CD4-positive, alpha-beta T cell treated with Interleukin-15 for 4 hours (primary cell): ENCODE measurements around the gene CHST6.
"Not testable (repeated sequence)": the region's sequence is repeated elsewhere in the genome, so short reads cannot be mapped to it uniquely, and the experiment has no call there.

ENCODE experiments used
- DNase-seq: peaks from one replicate; pipeline ENCODE4 v3.0.0-alpha.2; 2020; ENCODE audit warnings: low spot score

Gene CHST6

DNA sequence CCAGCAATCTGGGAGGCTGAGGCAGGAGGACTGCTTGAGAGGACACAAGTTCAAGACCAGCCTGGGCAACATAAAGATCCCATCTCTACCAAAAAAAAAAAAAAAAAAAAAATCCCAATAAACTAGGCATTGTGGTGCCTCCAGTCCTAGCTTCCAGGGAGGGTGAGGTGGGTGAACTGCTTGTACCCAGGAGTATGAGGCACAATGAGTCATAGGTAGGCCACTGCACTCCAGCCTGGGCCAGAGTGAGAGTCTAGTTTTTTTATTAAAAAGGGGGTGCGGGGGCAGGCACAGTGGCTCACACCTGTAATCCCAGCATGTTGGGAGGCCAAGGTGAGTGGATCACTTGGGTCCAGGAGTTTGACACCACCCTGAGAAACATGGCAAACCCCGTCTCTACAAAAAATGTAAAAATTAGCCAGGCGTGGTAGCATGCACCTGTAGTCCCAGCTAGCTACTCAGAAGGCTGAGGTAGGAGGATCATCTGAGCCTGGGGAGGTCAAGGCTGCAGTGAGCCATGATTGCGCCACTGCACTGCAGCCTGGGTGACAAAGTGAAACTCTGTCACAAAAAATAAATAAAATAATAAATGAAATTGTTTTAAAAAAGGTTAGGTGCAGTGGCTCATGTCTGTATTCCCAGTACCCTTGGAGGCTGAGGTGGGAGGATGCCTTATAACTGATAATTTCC lies 7.8 kb upstream of the CHST6 start:
- DNase-seq, result no peak

DNA sequence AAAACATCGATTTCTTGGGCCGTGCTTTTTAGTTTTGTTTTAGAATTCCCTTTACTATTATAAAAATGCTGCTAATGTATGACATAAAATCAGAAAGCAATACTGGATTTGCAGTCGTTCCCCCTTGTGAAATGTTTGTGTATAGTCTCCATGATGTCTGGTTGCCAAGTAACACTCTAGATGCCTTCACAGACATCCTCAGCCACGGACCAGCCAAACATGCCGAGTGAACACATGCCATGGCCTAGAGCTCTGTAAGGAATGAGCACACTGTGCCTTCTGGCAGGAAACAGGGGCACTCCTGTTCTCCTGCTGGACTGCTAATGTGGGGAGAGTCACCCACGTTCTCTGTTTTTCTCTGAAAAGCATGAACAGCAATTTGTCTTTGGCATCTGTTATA lies 6.6 kb upstream of the CHST6 start:
- not testable (repeated sequence) for DNase-seq

DNA sequence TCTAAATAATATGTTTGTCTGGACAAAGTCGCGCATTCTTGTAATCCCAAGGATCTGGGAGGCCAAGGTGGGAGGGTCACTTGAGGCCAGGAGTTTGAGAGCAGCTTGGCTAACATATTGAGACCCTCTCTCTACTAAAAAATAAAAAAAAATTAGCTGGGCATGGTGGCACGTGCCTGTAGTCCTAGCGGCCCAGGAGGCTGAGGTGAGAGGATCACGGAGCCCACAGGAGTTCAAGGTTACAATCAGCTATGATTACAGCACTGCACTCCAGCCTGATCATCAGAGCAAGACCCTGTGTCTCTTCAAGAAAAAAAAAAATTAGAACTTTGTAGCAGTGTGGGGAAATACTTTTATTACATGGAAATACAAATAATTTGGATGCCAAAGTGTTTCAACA lies 6.1 kb upstream of the CHST6 start:
- no peak for DNase-seq

DNA sequence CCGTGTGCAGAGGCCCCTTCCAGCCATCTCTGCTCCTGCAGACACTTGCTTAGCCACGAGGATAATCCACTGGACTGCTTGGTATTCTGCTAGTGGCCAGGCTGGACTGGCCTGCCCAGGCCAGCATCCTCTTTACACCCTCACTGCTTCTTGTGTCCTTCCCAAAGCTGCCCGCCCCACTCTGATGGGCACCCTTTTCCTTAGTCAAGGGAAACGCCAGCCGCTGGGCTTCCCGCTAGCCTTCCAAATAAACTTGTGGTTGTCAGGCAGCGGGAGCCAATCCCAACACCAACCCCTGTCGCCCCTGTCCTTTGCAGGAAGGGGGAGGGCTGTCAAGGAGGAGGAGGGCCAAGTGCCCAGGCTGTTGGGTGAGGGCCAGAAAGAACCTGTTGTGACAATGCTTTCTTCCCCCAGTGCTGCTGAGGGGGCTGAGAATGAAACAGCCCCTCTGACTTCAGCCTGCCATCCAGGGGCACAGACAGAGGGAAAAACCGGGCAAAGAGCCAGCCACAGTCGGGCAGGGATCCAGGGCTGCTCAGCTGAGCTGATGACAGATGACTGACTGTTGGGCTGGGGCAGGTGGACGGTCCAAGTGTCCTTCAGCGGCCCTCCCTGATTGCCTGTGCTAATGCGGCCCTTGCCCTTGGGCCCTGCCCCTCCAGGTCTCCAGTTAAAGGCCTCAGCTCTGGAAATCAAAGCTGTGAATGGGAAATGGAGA lies 3.5 kb upstream of the CHST6 start:
- DNase-seq, result not testable (repeated sequence)

DNA sequence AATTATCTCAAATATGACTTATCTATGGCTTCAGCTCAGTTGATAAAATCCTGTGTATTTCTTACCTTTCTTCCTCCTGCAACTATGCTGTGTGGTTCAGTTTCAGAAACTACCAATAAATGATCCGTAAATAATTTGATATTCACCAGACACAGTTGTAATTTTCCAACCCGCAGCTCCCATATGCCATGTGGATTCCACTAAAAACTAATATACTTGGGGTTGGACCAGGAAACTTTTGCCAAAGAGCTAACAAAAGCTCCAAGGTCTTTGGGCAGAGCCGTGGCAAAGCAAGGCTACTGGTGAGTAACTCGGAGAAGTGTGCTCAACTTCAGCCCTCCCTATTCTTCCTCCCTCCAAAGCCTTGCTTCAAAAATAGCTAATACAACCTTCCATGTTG lies 2.3 kb upstream of the CHST6 start:
- DNase-seq, result no peak

DNA sequence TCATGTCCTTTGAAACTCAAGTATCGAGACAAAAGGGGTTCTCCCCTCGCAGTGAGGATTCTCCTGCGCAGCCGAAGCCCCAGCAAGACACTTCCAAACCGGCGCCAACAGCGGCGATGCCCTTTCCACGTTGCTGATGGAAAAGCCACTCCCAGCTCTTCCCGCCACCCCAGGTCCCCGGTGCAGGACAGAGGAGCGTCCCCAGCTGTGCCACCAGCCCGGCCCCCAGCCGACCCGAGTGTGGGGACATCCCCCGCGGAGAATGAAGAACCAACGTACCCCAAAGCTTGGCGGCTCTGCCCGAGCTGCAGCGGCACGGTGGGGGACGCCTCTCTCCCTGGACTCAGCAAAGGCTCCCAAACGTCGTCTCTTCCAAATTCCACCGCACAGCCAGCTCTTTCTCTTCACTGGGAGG lies 573 bp downstream of the CHST6 start:
- DNase-seq, result no peak

DNA sequence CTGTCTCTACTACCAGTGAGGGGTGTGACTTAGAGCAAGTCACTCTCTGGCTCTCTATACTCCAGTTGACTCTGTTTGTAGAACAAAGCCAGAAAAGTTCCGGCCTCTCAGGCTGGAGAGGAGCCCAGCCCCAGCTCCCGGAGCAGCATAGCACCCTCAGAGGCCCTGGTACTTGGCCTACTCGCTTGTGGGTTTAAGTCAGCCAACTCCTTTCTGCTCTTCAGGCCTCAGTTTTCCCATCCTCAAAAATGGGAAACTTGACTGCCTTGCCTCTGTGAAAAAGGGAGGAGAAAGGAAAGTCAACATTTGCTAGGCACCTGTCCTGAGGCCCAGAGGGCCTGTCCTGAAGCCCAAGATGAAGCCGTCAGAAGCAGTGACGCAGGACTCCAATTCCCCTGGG lies 1.1 kb downstream of the CHST6 start:
- DNase-seq, result no peak

DNA sequence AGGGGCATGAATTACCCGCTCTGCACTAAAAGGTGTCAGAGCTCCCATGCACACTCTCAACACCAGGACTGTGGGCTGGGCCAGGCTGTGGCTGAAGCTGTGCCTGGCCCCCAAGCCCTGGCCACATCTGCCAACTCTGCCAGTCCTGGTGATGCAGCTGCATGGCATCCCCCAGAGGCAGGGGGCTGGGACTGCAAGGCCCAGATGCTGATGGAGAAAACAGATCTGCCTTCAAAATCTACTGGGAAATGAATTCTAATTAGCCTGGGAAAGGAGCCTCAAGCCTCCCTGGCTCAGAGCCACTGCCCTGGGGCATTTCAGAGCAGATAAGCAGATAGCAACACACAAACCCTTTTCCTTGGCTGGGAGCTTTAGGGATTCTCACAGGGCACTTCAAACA lies 3.4 kb downstream of the CHST6 start:
- DNase-seq, result no peak

DNA sequence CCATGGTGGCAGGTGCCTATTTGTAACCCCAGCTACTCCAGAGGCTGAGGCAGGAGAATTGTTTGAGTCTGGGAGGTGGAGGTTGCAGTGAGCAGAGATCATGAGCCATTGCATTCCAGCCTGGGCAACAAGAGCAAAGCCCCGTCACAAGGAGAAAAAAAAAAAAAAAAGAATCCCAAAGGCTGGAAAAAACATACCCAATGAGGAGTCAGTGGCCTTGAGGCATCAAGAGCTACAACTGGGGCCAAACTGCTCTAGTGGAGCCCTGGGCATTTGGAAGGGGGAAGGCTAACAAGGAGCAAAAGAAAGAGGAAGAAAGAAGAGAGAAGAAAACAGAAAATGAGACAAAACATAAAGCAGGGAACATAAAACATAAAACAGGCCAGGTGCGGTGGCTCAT lies 6.9 kb downstream of the CHST6 start:
- no peak for DNase-seq

DNA sequence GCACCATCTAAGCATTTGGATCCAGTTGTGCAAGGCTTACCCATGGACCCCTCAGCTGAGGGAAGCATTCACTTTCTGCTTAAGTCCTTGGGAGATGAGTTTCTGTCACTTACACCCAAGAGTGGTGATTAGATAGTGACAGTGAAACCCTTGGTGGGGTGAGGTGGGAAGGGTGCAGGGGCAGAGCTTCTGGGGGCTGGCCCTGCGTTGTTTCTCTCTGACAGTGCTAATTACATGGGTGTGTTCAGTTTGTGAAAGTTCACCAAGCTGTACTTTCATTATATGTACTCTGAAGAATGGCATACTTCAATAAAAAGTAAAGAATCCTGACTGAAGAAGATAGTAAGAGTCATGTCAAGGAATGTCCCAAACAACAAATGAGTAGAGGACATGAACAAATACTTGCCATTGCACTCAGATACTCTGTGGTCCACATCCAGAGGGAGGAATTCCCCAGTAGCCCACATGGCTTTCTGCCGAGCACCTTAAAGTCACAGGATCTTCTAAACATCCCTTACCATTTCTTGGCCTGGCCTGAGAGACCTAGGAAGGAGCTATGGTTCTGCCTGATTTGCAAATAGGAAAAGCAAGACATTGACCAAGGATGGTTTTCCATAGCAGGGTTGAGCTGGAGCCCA lies 8.4 kb downstream of the CHST6 start:
- DNase-seq, result no peak

DNA sequence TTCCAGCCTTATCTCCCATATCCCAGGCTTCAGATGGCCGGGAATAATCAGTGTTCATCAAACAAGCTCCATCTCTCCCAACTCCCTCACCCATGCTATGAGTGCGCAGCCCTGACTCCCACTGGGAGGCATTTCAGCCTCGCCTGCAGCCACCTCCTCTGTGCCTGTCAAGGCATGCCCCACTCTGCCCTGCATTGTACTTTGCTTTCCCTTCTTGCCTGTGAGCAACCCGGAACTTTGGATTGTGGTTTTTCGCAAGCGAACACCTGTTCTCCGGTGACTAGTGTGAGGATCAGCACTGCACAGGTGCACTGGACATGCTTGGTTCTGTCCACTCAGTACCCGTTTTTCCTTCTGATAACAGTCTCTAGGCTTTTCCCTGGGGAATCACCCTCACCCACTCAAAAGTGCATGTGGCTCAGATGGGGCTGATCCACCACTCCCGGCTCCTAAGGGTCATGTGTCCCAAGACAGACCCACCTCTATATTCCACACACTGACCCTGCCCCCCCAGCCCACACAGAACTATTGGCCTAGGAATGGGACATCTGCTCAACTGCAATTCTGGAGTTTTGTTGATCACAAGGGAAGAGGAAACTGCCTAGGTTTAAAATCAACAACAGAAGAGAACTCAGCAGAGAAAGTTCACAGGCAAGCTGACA lies 9.1 kb downstream of the CHST6 start:
- DNase-seq, result no peak

DNA sequence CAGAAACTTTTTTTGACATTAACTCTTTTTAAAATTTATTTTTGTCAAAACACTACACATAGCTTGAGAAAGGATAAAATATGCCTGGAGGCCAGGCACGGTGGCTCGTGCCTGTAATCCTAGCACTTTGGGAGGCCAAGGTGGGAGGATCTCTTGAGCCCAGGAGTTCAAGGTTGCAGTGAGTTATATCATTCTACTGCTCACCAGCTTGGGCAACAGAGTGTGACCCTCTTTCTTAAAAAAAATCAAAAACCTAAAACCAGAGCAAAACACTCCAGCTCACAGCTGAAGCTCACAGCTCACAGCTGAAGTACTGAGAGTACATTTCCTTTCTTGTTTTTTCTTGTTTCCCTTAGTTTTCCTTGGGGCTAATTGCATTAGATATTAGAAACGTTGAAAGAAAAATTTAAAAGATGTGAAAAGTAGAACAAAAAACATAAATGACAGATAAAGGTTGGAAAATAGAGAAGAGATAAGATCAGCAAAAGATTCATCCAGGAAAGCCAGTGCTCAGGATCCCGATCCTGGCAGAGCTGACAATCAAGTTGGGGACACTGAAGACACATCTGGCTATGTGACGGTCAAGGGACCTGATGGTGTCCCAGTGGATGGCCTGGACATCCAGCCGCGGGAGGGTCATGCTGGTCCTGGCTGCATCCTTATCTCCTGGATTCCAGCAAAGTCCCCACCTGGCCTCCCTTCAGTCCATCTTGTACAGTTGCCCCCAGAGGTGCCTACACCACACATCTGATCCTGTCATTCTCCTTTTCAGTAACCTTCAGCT lies 9.8 kb downstream of the CHST6 start:
- no peak for DNase-seq

DNA sequence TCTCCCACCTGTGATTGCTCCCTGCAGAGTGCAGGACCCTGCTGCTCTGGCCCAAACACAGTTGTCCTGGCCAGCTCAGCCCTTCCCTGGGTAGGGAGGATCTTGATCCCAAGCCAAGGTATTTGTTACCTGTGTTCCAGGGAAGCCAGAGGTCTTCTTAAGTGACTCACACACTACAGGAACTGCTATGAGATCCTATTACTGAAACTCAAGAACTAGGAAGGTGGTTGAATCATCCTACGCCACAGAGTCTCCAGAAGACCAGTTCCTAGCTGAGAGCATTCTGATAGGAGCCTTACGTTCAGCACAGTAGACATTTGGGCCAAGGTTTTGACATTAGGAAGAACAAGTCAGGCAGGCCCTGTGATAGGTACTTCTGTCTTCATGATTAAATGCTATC lies 12.0 kb downstream of the CHST6 start:
- no peak for DNase-seq

DNA sequence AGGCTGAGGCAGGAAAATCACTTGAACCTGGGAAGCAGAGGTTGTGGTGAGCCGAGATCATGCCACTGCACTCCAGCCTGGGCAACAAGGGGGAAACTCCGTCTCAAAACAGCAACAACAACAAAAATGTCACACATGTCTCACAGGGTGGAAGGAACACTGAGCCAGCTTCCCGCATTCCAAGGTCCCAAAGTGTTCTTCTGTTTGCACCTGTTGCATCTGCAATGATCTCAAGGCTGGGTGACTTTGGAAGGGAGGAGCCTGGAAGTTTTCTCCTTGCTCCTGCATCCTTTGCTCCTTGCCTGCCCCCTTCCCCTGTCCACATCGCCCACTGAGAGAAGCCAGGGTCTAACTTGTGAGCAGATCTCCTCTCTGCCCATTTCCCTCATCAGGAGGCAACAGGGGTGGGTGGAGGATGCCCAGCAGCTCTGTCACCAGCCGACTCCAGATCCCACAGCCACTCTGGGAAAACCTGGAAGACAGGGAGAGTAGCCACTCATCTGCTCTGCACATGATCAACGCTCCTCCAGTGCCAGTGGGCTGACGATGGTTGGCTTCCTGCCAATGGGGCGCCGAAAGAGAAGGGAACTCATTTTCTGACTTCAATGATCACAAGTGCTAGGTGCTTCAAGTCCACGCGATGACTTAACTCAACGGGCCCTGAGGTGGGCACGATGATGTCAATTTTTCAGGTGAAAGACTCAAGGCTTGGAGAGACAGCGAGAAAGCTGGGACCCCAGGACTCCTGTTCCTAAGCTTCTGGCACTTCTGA lies 12.6 kb downstream of the CHST6 start:
- DNase-seq, result no peak

DNA sequence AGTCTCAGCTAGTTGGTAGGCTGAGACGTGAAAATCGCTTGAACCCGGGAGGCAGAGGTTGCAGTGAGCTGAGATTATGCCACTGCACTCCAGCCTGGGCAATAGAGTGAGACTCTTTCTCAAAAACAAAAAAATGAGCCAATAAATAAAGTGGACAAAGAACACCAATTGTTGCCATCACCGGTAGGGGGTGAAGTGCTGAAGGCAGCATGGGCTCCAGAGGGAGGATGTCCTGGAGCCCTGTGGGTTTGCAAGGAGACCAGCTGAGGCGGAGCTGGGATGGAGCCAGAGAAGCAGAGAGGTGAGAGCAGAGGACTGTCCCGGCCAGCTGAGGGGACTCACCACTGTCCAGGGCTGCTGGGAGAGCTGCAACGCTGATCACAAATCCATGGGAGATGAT lies 13.8 kb downstream of the CHST6 start:
- no peak for DNase-seq

DNA sequence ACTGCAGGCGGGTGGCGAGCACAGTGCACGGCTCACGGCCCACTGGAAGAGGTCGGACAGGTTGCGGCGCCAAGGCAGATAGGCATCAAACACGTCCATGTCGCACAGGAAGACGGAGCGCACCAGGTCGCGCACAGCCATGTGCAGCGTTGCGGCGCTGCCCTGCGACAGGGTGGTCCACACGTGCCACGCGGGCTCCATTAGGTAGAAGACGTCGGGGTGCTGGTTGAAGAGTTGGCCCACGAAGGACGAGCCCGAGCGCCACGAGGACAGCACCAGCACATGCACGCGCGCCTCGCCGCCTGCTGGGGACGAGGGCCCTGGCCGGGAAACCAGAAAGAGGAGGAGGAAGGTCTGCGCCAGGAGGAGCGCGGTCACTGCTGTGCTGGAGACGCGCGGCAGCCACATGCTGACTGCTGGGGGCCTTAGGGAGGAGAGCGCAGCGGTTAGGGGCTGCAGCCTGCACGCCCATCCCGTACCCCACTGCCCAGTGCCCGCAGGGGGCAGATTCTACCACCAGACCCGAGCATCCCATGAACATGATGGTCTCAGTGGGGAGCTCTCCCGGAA lies 15.7 kb downstream of the CHST6 start:
- no peak for DNase-seq

DNA sequence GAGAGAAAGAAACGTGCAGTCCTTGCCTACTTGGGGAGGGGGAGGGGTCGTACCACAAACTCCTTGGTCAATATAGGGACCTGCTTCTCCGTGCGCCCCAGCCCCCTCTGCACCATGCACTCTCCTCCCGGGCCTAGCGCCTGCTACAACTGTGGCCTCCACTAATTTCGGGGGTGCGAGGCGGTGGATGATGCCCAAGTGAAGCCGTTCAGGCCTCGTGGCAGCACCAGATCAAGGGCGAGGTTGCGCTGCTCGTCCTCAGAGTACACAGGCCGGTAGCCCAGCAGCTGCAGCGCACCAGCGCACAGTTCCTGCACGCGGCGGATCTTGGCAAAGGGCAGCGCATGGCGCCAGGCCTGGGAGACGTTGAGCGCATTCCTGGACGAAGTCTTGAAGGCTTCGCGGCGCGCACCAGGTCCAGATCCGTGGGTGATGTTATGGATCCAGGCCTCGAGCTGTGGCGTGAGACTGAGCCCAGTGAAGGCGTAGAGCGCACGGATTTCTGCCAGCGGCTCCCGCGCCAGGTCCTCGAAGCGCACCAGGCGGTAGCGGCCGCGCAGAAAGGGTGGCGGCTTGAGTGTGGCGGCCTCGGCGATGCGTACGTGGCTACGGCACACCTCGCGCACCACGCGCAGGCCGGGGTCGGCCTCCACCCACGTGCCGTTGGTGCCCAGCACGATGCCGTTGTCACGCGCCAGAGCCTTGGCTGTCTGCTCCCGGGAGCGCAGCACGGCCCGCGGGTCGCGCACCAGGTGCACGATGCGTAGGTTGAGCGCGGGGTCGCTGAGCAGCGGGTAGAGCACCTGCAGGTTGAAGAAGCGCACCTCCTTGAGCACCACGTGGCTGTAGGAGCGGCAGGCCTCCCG lies 16.5 kb downstream of the CHST6 start:
- no peak for DNase-seq

DNA sequence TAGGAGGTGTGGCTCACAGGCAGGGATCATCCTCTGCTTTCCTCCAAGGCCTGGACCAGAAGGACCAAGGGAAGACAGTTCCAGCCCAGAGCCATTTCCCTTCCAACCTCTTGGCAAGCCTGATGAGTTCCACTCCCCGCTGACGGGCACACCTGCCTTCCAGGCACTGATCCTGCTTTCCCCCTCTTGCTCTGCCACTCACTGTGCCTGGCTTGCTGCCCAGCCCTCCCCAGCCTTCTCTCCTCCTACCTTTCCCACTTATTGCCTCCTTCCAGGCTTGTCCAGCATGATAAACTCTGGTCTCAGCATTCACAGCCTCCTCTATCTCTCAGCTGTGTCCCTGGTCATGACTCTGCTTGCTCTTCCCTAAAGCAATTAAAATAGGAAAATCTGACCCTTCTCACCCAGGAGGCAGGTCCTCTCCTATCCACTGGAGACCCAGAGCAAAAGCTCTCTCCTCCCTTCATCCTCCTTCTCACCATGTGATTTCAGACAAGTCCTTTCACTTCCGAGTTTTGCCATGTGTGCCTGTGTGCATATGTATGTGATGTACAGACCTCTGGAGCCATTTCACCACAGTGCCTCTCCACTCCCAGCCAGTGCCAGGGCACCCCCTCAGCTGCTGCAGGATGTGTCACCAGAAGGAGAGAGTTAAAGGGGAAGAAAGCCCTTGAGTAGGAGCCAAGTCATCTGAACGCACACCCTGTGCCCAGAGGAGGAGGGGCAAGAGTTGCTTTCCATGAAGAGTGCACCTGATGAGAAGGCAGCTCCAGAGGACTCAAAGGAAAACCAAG lies 17.4 kb downstream of the CHST6 start:
- no peak for DNase-seq

DNA sequence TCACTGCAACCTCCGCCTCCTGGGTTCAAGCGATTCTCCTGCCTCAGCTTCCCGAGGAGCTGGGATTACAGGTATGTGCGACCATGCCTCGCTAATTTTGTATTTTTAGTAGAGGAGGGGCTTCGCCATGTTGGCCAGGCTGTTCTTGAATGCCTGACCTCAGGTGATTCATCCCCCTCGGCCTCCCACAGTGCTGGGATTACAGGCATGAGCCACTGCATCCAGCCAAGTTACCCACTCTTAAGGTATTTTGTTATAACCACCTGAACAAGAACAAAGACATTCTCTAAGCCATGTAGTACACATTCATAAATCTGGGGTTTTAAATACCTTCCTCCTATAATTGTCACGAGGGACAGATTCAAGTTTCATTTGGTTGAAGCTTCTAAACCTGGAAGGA lies 18.4 kb downstream of the CHST6 start:
- no peak for DNase-seq
